HG03565 (cell line): ENCODE results near the gene MLKL.
"Not testable (repeated sequence)": the region's sequence is repeated elsewhere in the genome, so short reads cannot be mapped to it uniquely, and the experiment has no call there.

Source experiments
- ATAC-seq: cut with Tn5 transposase; IDR thresholded peaks from one replicate; pipeline ENCODE4 v1.9.1; 2021; ENCODE audit warnings: mild to moderate bottlenecking, moderate library complexity; ENCODE audit not compliant: unreplicated experiment

Gene MLKL

DNA sequence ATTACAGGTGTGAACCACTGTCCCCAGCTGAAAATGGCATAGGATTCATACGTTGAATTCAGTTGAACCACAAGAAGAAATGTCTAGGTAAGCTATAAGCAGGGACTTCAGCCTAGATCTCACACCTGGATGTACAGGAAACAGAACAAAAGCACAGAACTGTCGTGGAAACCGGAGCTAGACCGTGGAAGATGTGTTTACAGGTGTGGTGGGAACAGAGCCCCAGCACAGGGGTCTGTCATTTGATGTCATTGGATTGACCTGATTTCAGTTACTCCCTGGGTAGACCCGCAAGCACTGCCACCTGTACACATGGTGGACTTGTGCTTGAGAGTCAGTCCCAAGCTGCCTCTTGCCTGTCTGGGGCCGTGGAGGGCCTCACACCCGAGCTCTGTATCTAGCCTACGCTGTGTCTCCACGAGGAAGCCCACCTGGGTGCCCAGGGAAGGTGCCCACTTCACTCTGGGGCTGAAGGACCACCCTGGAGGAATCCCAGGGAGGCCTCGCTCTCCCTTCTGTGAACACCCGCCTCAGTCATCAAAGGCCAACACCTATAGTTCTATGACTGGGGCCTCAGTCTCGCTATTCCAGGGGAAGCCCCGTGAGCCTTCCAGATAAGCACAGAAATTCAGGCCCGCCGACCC is 32.2 kb upstream of the MLKL start:
- no peak for ATAC-seq

DNA sequence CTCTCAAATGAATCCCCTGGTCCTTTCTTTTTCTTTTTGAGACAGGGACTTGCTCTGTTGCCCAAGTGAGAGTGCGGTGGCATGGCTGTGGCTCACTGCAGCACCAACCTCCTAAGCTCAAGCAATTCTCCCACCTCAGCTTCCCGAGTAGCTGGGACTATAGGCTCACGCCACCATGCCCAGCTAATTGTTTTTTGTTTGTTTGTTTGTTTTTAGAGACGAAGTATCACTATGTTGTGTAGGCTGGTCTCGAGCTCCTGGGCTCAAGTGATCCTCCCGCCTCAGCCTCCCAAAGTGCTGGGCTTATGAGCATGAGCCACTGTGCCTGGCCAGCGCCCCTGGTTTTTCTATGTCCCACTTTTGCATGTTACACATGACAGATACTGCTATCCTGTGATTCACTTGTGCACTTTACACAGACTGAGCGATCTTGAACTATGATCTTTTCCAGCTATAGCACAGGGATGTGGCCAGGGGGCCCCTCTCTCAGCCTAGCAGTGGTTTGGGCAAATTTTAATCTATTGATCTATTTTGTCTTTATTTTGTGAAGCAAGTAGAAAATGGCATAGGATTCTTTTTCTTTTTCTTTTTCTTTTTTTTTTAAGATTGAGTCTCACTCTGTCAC is 31.3 kb upstream of the MLKL start:
- no peak for ATAC-seq

DNA sequence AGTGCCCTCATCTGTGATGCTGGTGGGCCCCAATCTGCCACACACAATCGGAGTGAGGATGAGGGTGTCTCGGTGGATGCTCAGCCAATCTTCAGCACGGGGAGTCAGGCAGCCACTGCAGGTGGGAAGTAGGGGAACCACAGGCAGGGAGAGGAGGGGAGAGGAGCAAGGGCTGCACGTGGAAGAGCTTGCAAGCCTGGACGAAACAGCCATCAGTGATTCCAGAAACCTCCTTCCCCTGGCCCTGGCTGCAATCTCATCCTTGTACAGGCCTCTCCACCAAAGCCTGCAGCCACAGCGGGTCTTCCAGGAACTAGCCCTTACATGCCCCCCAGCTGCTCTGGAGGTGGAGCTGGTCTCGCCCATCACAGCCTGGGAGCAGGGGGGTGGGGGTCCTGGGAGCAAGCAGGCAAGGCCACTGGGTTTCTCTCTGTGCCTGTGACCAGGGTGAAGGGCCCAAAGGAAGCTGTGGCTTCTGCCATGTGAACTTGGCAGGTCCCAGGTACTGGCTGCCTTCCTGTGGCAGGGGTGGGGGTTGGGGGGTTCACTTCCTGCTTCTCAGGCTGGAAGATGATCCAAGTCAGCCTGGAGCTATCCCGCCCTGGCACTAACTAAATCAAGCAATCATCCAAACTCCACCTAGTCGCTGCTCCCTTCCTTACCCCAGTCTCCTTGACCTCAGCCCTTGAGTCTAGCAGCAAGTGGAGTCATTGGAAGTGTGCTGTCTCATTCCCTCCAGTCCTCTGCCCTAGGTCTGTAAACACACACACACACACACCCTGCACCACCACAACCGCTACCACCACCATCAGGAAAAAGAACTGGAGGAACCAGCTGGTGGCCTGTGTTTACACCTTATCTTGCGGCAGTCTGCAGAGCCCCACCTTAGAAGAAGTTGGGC is 29.4 kb upstream of the MLKL start:
- ATAC-seq = no peak

DNA sequence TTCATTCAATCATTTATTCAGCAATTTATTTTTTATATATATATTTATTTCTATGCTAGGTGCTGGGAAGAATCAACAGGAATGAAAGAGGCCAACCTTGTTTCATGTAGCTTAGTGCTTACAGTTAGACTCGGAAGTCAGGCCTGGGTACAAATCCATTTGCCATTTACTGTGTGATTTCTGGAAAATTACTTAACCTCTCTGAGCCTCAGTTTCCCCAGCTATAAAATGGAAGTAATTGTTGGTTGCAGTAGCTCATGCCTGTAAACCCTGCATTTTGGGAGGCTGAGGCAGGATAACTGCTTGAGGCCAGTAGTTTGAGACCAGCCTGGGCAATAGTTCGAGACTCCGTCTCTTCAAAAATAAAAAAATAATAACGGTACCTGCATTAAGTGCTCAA is 27.2 kb upstream of the MLKL start:
- no peak for ATAC-seq

DNA sequence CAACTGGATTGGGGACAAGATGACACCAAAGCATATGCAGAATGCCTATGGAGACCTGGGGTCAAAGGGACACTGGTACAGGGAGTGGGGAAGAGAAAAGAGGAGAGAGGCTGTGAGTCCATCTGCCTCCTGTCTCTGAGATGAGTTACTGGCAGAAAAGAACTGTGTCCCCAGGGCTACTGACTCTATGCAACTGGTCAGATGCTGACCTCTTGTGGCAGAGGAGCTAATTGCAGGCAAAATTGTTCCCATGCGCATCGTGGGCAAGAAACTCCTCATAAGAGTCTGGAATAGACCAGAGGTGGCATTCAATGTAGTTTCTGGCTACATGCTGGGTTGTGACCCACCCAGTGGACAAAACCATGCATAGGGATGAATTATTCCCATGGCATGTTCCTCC is 26.1 kb upstream of the MLKL start:
- ATAC-seq = no peak

DNA sequence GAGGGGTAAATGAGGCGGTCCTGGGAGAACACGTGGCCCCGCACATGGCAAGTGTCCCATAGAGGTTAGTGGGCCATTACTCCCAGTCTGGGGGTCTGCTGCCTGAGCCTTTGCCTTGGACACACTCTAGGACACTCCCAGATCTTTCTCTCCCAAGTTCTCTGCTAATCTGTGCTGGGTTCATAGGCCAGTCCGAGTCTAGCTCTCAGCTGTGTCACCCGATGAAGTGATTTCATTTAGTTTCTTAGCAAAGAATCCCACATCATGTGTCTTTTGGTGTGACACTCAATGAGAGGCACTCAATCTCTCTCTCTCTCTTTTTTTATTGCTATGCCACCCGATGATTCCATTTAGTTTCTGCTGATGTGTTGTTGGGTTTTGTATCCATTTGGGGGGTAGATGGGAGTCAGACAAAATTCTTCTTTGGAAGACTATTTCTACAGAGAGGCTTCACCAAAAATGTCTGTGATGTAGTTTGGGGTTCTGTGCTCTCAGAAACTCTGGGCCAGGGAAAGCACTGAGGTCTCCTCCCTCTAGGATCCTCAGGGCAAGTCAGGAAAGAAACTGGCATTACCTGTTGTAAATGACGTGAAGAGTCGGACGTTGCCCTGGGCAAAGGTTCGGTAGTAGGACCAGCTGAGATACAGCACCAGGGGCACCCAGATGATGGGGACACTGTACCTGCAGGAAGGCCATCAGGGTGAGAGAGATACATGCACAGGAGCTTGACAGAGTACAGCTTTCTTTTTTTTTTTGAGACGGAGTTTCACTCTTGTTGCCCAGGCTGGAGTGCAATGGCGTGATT is 25.2 kb upstream of the MLKL start:
- ATAC-seq = no peak

DNA sequence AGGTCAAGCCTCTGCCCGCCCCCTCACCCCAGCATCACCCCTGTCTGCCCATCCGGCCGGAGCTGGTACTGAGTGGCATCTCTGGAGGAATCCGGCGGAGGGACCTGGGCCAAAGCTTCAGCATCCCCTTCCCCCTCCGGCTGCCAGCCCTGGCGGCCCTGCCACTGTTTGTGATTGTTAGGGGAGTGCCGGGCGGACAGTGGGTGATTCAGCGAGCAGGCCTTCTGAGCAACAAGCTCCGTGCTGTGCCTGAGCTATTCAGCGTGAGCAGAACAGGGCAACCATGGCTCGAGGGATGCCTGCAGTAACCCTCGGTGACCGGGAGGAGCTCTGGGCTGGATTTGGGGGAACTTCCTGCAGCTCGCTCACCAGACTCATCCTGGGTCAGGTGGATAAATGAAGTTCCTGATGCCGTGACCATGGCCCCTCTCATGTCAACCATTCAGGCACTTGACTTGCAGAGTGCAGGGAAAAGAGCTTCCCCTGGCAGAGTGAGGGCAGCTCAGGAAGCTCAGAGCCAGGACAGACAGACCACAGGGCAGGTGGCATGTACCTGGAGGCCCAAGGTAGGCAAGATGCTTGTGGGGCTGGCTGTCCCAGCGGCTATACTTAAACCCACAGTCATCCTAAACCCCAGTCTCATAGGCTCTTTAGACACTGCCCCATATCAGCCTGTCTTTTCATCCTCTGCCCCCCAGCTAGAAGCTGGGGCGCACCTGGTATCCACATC is 24.3 kb upstream of the MLKL start:
- ATAC-seq = no peak

DNA sequence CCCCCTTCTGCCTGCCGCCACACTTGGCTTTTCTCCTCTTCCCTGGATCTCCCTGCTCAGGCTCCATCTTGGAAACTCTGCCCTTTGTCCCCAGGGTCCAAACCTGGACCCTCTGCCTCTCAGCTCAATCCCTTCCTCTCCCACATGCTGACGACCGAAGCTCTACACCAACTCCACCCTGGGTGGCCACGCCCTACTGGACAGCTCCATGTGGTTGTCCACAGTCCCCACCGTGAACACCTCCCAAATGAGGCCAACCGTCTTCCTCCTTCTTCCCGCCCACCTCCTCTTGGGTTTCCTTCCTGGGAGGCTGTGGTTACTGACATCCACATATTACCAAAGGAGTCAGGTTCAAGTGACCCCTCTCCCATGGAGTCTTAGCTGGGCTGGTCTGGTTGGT is 22.6 kb upstream of the MLKL start:
- ATAC-seq = no peak

DNA sequence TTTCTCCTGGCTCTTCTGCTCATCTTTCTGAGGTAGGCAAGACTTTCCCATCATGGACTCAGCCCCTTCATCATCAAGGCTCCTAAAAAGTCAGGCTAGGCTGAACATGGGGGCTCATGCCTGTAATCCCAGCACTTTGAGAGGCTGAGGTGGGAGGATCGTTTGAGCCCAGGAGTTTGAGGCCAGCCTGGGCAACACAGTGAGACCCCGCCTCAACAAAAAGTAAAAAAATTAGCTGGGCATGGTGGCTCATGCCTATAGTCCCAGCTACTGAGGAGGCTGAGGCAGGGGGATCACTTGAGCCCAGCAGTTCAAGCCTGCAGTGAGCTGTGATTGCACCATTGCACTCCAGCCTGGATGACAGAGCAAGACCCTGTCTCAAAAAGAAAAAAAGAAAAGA is 21.5 kb upstream of the MLKL start:
- ATAC-seq = not testable (repeated sequence)

DNA sequence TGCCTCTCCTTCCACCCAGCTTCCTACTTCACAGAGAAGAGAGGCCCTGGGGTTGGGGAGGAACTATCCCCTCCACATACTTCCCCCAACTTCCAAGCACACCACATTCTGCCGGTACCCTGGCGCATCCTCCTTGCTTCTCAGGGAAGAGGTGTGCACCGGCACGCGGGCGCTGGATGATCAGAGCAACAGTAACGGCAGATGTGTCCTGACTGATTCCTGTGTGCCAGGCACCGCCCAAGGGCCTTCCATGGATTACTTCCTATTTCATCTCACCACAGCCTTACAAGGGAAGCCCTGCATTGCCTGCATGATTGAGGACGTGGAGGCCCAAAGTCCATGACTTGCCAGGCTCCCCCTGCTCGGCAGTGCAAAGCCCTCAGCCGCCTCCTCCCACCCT is 21.1 kb upstream of the MLKL start:
- no peak for ATAC-seq

DNA sequence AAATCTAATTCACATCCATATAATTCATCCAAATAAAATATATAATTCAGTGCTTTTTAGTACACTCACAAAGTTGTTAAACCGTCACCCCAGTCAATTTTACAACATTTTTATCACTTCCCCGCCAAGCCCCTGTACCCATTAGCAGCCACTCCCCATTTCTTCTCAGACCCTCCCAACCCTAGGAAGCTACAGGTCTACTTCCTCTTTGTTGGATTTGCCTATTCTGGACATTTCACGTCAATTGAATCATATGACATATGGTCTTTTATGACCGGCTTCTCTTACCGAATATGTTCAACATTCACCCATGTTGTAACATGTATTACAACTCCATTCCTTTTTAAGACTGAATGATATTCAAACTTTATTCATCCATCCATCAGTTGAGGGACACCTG is 19.9 kb upstream of the MLKL start:
- ATAC-seq = no peak

DNA sequence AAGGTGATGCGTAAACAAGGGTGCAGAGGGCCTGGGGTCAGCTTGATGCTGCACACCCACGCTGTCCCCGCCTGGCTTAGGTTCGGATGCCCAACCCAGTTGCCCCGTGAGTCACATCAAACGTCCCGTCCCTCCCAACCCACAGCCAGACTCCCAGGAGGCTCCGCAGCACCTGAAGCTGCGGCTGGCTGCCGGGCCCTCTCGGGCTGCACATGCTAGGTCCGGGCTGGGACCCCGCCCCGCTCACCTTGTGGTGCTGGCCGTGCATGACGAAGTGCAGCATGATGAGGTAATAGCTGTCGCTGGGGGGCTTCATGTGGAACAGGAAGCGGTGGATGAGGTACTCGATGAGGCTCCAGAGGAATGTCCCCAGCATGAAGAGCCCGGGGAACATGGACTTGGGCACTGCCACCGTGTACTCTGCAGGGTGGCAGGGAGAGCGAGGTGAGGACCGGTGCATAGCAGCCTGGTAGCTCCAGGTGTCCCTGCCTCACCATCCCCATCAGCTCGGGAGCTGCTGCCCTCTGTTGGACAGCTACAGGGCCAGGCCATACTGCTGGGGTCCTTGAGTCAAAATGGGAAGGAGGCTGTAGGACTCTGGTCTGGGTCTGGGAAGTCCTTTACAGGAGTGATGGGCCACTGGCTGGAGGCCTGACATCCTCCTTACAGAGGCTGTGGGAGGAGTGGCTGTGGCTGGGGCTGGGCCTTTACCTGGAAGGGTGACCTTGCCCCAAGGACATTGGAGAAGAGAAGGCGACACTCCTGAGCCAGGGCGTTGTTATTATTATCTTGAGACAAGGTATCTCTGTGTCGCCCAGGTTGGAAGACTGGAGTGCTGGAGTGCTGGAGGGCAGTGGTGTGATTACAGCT is 18.3 kb upstream of the MLKL start:
- no peak for ATAC-seq

DNA sequence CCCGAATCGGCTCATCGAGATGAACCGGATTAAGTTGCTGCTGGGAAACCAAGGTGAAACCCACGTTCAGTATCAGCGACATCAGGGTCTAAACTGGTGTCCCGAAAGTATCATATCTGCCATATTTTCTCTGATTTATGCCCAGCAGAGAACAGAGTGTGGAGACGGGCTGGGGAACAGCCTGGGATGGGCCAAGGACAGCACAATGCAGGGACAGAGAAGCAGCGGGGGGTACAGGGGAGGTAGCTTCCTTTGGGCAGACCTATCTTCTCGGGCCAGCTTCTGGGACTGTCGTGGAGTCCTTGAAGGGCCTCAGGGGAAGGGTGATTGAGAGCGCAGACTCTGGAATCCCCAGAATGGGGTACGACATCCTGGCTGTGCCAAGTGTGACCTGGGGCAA is 17.5 kb upstream of the MLKL start:
- no peak for ATAC-seq

DNA sequence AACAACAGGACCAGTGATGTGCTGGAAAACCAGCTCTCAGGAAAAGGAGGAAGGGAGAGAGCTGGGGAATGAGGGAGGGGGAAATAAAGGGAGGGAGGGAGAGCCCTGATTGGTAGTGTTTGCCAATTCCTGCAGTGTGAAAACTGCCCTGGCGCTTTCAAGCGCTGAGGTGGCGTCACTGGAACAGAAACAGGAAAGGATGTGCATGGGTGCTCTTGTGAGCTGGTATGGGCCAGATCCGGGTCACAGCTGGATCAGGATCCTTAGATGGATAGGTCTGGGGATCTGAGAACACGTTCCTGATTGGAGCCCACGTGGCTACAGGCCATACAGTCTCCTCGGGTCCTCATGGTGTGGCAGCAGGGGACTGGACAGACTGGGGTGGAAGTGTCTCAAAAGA is 16.7 kb upstream of the MLKL start:
- no peak for ATAC-seq

DNA sequence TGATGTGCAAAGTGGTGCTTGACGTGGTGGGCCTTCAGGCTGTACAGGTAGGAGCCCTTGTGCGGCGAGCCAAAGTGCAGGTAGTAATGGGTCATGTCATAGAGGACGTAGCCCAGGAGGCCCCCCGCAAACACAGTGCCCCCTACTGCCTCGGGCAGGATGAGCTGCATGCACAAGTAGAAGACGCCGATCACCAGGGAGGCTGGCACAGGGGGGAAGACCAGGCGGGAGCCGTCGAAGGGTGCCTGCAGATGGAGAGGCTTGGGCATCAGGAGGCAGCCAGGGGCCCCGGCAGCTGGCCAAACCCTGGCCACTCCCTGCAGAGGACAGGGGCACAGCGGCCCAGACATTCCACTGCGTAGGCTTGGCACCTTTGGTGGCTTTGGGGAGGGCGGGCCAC is 15.7 kb upstream of the MLKL start:
- no peak for ATAC-seq

DNA sequence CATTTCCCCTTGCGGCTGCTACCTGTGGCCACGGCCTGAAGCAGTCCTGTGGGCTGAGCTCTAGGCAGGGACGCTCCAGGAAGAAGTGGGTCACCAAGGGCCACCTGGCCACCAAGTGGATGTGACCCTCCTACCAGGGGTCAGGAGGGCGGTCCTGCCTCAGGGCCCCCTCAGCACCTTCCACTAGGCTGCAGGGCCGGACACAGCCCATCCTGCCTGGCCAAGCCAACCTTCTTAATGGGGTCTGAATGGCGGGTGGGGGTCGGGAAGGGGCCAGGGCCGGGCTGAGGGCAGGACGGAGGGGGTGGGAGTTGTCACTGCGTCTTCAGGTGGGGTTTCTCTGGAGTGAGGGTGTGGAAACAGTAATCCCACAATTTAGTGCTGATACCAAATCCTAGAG is 13.2 kb upstream of the MLKL start:
- ATAC-seq = no peak

DNA sequence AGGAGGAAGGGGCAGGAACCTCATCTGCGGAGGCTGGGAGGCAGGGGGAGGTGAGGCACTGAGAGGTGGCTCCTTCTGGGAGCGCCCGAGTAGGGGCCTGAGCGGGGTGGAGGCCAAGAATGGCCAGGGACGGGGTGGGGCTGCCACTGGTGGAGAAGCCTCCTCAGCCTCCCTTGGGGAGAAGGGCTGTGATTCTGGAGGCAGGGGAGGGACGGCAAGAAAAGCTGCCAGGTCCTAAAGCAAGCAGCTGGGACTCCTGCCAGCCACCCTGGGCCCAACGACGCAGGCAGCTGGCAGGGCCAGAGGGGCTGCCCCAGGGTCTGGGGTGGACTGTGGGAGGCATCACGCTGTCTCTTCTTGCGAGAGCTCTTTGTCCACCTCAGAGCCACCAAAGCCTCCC is 12.7 kb upstream of the MLKL start:
- no peak for ATAC-seq

DNA sequence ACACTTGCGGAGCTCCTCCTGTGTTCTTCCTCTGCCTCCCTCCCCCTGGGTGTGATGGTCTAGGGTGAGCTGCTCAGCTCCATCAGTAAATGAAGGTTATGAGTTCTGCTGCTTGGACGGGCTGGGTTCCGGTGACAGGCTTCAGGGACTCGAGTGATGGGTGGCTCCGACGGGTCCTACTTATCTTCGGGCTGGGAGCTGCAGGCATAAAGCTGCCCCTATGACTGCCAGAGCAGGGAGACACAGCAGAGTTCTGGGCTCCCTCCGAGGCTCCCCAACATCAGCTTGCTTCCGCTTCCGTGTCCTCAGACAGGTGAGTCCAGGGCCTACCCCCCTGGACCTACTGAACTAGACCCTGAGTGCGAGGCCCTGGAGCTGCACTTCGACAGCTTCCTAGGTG is 11.3 kb upstream of the MLKL start:
- no peak for ATAC-seq

DNA sequence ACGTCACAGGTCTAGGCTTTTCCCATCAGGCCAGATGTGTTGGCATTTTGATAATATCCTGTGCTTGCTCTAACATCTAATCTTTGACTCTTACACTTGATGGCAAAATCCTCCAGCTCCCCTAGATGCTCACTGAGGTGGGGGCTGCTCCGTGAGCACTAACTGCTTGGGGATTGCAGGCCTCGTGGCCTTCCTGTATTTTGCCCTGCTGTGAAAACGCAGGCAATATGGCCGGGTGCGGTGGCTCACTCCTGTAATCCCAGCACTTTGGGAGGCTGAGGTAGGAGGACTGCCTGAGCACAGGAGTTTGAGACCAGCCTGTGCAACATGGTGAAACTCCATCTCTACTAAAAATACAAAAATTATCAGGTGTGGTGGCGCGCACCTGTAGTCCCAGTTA is 9.7 kb upstream of the MLKL start:
- no peak for ATAC-seq

DNA sequence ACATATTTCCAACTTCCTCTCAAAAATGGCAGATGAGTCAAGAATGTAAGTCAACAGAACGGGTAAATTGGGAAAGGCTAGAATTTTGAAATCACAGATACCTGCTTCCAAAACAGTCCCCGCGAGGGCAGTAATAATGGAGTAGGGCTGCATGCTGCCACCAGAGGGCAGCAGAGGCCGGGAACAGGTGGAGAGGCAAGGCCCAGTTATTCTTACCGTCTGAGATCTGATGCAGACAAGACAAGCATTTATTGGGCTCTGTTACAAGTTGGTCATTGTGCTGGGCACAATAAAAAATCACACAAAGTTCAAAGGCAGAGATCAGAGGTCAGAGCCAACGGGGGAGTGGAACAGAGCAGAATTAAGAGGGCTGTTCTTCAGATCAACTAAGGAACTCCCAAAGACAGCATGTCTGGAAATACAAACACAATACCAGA is 8.8 kb upstream of the MLKL start:
- peak; percentile 53 for ATAC-seq
